RPMI7951 (cell line): ENCODE results near the gene PDGFC. TPM values are rescaled to one million over a fixed set of nuclear protein-coding genes. Genes with fewer than 3 reads are reported as not detected.
"Not testable (repeated sequence)": the region's sequence is repeated elsewhere in the genome, so short reads cannot be mapped to it uniquely, and the experiment has no call there.

Experiments used
- DNase-seq: peaks from one replicate; pipeline ENCODE4 v3.0.0-alpha.2; 2012; ENCODE audit warnings: low read depth
- total RNA-seq: library from RNA; depleted of rRNA; stranded (reverse); fragments of >200 nt; shearing (Covaris generic); gene quantifications from 2 replicates; pipeline ENCODE4 v1.2.3, GENCODE V29; 2014

The PDGFC gene
- total RNA-seq, 1 experiment from 2014 or later, result 58.9 TPM

DNA sequence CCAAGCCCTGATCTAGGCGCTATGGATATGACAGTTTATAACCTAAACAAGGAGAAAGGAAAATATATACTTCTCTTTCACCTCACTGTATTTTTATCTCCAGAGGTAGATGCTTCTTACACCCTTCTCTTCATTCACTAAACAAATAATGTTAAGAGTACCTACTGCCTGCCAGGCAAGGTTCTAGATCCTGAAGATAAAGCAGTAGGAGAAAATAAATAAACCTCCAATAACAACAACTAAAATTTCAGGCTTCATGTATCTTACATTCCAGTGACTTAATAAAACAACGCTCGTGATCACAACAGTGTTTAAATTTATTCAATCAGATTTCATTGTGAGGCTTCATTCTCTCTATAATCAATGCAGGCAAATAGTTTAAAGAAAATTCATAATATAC lies 20.7 kb downstream of the PDGFC start:
- no peak for DNase-seq

DNA sequence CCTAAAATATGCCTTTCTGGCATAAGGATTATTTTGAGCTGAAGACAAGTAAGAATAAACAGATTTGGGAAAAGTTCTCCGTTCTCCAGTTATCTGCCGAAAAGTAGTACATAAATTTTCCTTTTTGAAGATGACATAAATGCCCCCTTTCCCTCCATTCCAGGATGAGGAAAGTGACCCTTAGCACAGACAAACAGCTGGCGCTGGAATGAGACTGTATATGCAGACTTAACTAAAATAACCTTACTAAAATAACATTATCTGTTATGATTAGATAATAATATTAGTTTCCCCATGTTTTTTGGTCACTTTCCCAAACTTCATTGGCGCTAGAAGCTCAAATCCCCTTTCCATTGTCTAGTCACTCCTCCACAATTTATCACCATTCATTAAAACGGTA lies 21.5 kb downstream of the PDGFC start:
- no peak for DNase-seq

DNA sequence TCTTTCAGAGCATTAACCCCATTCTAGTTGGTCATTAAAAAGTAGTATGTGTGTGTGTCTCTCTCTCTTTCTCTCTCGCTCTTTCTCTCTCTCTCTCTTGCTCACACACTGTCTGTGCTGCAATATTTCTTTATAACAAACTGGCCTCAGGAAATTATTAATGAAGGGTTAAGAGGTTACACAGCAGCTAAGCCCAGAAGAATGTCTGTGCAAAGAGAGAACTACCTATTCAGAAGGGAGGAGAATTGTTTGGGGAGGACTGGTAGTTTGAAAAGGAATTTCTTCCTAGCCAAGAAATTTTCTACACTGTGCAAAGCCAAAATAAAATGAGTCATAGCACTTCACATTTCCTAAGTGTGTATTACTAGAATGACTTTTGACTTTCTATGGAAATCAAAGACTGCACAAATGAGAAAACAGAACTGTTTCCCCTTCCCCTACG lies 22.2 kb downstream of the PDGFC start:
- DNase-seq, result peak; percentile 70

DNA sequence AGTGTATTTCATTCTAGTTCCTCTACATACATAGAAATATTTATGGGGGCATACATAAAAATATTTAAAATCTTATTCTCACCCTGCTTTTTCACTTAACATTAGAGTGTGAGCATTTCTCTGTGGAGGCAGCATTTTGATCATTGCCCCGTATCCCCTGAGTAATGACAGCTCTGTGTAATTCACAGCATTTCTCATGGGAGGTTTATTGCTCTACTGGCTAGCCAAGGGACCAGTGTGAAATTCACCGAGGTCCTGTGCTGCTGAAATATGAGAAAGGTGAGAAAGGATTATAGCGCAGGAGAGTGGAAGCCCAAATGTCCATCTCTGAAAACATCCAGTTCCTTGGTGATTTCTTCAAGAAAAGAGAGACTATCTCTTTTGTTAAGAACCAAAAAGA lies 22.9 kb downstream of the PDGFC start:
- DNase-seq, result no peak

DNA sequence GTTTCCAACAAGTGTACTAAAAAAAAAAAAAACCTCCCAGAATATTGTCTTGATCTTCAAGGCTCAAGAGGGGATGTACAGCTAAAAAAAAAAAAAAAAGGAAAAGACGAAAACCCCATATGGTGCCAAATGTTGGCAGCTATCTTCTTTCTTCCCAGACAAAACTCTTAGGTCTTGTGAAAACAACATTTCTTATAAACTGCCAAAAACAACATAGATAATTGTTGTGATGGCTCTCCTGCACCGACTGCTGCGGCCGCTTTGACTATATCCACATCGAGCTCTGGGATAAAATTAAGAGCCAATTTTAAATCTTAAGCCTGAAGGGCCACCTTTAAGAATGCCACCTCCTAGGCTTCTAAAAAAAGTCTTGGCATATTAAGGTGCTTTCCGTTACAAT lies 23.5 kb downstream of the PDGFC start:
- DNase-seq, result no peak

DNA sequence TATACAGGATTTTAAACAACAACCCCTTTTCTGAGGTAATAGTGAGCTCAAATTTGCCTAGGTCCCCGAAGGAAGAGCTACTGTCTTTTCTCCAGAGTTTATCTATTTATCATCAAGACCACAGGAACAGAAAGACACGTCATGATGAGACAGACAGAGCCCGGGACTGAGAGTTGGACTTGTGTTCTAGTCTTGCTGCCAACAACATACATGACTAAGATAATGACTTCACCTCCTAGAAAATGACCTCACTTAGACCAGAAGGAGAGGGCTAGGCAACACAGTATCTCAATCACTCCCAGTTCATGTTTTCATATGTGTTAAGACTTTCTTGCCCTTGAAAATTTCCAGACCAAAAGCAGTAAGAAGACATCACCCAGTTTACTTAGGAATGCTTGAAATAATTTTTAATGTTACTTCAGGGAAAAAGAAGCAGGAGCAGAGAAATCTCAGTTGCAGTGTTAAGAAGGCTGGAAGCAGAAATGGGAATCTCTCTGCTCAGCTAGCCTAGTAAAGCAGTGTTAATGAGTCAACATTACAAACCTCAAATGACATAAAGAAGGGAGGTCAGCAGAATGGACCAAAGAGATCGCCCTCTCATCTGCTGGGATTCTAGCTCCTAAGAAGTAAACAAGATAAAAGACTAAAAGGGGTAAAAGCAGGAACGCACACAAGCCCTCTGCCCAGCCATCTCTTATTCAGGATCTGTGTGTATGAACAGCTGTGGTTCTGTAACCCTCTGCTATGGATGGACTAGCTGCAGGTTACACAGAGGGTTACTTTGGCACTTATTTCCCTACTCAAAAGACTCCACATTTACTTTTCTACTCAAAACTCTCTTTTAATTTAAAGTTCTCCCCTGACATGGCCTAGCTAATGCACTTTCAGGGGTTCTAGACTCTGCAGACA lies 24.8 kb downstream of the PDGFC start:
- DNase-seq, result peak; percentile 98

DNA sequence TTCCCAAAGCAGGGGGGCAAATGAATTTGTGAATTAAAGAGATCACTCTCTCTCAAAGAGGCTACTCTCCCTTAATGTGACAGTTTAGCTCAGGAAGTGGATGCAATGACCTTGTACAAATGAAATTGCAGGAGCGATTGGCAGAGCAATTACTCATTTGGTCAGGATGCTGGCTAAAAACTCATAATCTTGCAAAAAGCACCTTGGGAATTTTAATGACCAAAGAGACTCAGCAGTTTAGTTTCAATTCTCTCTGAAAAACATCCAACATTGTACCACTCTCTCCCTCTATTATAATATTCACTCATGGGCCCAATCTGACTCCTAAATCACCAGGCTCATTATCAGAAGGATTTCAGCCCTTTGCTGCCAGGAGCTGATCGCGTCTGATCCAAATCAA lies 26.1 kb downstream of the PDGFC start:
- peak; percentile 65 for DNase-seq

DNA sequence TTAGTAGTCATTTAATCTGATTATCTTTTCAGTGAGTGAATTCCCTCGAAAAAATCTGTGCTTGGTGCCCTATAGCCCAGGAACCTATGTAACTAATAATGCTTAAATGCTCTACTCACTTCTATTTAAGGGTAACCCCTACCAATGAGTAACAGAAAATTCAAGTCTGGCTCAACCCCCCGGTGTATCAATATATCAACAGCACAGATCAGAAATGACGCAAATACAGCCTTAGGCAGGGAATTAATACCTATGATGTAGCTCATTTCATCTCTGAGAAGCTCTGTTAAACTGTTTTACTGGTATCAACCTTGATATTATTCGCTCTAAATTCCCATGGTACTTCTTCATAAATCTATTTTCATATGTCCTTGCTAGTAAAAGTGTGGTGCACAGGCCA lies 28.6 kb downstream of the PDGFC start:
- DNase-seq, result no peak

DNA sequence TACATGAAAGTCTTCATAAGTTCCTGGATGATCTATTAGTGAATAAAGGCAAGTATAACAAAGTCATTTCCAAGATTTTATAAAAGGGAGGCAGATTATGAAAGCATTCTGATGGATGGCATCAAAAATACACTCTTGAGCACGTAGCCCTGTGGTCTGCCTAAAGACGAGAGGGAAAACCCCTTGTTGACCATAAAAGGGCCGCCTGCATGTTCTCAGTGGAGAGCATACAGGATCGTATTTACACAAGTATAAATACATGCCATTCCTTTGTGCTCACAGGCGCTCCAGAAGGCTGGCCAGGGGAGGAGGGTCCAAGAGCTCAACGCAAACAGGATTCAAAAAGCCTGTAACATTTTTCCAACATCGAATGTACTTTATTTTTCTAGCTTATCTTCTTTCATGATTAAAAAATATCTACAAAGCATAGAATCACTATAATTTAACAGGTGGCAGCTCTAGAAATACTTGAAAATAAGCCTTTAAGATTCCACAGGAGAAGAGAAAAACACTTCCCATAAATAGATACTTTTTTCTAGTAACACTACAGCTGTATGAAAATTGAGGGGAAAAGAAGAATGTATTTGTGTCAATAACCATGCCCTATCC lies 29.6 kb downstream of the PDGFC start:
- peak; percentile 86 for DNase-seq

DNA sequence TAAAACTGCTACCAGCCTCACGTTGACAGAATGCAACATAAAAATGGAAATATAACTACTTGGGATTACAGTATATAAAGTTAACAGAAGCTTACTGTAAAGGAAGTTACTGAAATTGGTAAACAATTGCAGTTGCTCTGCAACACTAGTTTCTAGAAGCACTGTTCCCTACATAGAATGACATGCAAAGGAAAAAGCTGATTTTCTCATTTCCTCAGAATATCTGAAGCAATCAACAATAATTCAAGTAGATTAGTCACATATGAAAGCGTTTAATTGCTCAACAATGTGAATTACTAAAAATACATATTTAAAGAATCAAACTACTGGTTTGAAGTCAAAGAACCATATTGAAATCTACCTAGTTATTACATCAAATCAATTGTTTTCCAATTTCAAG lies 31.8 kb downstream of the PDGFC start:
- no peak for DNase-seq

DNA sequence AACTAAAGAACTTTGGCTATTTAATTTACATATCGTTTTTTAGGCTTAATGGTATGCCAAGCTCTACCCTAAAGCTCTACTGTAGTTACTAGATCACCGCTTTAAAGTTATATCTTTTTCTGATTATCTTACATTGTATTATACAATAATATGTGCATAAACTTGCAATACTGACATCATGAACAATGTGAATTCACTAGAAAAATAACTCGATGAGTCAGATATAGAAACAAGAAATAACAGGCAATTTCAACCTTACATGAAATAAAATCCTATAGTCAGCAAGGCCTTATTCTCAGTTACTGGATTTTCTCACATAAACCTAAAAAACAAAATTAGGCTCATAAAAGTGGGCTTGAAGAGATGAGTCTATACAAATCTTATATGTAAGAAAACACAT lies 32.5 kb downstream of the PDGFC start:
- DNase-seq, result no peak

DNA sequence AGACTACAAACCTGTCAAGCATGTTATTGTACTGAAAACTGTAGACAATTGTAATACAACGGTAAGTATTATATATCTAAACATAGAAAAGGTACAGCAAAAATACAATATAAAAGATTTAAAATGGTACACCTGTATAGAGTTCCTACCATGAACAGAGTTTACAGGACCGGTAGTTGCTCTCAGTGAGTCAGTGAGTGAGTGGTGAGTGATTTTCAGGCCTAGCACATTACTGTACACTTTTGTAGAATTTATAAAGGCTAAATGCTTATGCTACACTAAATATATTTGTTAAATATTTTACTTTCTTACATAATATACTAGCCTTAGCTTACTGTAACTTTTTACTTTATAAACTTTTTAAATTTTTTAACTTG lies 37.4 kb downstream of the PDGFC start:
- DNase-seq, result no peak

DNA sequence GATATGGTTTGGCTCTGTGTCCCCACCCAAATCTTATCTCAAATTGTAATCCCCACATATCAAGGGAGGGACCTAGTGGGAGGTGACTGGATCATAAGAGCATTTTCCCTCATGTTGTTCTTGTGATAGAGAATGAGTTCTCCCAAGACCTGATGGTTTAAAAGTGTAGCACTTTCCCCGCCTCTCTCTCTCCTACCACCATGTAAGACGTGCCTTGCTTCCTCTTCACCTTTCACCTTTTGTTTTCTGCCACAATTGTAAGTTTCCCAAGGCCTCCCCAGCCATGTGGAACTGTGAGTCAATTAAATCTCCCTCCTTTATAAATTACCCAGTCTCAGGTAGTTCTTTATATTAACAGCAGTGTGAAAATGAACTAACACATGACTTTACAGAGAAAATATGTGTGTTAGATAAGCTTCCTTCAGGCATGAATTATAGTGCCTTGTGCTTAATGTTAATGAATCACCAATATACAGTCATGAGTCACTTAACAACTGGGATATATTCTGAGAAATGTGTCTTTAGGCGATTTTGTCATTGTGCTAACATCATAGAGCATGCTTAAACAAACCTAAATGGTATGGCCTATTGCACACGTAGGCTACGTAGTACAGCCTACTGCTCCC lies 37.9 kb downstream of the PDGFC start:
- peak; percentile 91 for DNase-seq

DNA sequence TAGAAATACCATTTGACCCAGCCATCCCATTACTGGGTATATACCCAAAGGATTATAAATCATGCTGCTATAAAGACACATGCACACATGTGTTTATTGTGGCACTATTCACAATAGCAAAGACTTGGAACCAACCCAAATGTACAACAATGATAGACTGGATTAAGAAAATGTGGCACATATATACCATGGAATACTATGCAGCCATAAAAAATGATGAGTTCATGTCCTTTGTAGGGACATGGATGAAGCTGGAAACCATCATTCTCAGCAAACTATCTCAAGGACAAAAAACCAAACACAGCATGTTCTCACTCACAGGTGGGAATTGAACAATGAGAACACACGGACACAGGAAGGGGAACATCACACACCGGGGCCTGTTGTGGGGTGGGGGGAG lies 39.2 kb downstream of the PDGFC start:
- DNase-seq, result not testable (repeated sequence)

DNA sequence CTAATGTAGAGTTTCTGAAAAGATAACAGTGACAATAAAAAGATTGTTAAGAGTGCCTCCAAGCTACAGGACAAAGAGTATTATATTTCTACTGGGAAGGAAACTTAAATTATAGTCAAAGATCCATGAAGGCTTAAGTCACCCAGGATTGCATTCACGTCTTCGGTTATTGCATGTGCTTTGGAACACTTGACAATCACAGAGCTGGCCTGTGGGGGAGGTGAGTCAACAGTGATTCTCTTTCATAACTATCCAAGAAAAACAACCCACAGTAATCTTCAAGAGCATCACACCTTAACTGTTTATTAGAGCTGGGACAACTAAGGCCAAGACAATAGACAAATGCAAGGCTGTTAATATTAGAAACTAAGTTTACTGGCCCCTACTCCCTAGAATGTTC lies 40.3 kb downstream of the PDGFC start:
- peak; percentile 92 for DNase-seq

DNA sequence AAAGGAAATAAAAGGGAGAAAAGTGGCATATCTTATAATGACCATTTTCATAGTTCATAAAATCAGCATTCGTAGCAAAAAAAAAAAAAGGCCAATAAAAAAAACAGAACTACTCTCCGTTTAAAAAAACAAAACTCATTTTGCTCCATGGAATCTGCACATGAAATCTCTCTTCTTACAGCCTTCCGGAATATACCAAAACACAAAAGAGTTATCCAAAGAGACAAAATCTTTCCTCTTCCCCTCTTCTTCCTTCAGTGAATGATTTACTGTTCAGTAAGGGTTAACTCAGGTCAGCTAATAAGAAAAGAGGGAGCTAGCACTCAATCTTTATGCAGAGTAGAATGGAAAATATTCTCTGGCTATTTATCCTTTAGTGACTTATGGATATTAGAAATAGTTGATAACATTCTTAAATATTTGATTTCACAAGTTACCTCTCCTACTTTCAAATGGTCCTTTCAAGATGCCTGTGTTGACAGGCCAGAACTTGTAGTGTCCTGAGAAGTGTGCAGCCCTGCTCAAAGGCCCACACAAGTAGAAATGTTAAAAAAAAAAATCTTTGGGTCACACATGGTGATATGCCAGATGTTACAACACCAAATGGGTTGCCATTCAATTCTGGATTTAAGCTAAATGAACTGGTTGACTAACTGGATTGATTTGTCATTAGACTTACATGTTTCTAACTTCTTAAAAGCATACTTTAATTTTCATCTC lies 42.1 kb downstream of the PDGFC start:
- peak; percentile 26 for DNase-seq

DNA sequence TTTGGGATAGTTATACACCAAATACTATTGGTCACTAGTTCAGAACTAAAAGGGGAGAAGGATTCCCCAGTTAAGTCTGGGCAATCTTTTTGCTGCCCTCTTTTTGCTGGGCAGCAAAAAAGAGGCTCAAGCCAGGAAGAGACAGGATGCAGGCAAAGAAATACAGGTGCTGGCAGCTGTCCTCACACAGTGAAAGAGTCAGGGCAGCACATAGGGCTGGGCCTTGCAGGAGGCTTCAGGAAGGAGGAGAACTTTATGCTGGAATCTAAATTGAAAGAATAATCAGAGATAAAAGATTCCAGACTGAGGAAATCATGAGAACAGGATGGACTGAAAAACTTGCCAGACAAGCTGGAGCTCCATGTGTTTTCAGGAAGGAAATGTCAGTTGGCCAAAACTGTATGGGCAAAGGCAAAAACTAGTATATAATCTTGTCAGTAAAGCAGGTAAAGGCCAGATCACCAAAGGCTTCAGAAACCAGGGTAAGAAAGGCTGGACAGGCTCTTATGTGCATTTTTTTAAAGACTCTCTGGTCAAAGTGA lies 46.8 kb downstream of the PDGFC start:
- no peak for DNase-seq

DNA sequence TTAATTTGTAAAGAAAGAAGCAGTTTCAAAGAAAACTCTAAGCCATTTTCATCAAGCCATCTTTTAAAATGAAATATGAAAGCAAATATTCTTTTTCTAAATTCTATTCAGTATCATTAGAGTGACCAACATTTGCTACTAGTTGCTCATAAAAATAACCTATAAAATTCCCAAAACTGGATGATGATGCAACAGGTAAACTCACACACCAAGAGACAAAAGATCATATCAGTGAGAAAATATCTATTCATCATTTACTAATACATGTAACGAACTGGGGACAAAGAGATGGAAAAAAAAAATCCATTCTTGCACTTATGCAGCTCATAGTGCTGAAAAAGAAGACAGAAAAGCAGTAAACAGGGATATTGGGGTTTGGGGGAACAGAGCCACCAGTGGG lies 48.1 kb downstream of the PDGFC start:
- no peak for DNase-seq

DNA sequence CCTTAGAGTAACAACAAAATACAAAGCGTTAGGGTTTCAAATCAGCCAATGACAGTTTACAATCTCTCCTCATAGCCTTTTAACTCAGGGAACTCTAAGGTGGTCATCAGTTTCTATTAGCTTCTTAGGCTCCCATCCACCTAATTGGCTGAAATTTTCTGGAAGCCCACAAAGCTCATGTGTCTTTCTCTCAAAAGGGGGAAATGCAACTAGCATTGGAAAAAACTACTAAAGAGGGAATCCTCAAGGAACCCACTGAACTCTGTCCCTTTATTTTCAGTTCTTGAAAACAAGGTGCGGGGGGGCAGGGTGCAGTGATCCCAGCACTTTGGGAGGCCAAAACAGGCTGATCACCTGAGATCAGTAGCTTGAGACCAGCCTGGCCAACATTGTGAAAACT lies 56.4 kb downstream of the PDGFC start:
- DNase-seq, result no peak

DNA sequence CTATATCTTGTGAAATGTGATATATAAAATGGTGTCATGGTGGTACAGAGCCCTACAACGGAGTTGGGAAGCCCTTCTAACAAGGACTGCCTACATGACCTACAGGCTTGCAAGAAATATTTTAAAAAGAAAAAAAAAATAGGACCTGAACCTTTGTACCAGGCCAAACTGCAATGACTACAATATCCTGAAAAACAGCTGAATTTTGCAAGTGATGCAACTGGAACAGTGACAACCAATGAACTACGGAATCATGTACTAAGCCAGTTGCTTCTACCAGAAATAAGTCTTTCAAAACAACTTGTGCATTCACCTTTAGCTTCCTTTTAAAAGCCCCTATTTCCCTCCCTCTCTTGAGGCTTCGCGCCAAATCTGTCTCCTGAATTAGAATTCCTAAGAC lies 58.4 kb downstream of the PDGFC start:
- no peak for DNase-seq

DNA sequence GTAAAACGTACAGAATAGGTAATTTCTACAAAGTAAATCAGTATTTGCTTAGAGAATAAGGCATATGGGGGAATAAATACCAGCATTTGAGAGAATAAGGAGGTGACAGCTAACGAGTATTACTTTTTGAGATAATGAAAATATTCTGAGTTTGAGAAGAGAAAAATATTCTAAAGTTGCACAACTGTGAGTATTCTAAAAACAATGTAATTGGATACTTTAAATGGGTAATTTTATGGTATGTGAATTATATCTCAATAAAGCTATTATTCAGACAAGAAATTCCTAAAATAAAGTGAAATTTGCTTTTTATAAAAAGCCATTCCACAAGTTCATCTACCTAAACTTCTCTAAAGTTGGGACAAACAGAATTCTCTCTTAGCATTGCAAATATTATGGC lies 62.6 kb downstream of the PDGFC start:
- DNase-seq, result no peak

DNA sequence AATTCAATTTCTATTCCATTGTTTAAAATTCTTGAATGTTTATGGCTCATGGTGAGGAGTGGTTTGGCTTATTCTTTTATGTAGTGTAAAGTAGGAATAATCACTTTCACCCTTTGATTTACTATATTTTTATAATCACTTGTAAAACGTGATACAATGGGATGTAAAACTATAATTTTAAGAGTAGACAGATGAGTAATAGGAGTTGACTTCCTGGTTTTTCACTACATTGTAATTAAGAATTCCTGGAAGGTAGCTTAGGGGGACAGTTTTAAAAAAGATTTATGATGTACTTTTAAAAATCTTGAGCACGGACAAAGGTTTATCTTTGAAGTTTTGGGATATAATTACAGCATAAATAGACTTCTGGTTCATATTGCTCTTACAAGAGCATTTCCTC lies 65.3 kb downstream of the PDGFC start:
- peak; percentile 22 for DNase-seq
